AG04449 (cell line): ENCODE measurements around the gene GYS2.

Source experiments
- CTCF ChIA-PET: fragments of 350-600 bp; formaldehyde crosslinking; extraction: SDS; loops from one replicate; lab custom pipeline; 2021; ENCODE audit warnings: antibody characterized with exemption; lab: Yijun Ruan, JAX
- POLR2A ChIA-PET: fragments of 400-600, 350-600 bp; formaldehyde crosslinking; extraction: SDS; loops from one replicate; lab custom pipeline; 2020; ENCODE audit warnings: antibody characterized with exemption, inconsistent platforms; lab: Yijun Ruan, JAX
- DNase-seq: peaks from one replicate; pipeline ENCODE4 v3.0.0-alpha.2; 2010; ENCODE audit warnings: low read depth, low spot score
- H3K4me3 ChIP-seq: 2 replicates; pipeline ENCODE4 v1.5.1; 2011; ENCODE audit warnings: low read depth, mild to moderate bottlenecking, control low read depth, low read length
- TF ChIP-seq, protein P1 (sequence below): IDR thresholded peaks from one replicate; pipeline ENCODE4 v1.5.1; 2011; ENCODE audit warnings: mild to moderate bottlenecking, moderate library complexity, low read length, control low read depth, inconsistent platforms; ENCODE audit not compliant: insufficient read depth; ENCODE audit errors: missing control alignments

Gene GYS2

DNA sequence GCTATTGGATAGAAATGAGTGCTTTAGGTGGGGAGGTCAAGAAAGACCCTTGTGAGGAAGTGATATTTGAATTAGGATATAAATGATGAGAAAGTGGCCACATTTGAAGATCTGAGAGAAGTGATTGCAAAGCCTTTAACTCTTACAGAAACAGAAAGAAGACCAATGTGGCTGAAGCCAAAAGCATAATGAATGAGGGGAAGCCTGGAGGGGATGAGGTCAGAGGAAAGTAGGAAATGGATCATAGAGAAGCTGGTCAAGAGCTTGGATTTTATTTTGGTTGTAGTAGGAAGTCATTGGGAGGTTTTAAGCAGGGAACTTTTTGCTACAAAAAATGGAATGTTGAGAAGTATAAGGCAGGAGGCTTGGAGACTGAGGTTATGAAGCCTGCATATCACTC lies 3.5 kb upstream of the GYS2 start:
- DNase-seq, result no peak
- CTCF ChIA-PET, result interaction anchor here (1.2 to 2.4 kb wide), 3 partner anchors 9 to 72 kb away, joined by 3 to 15 read pairs (median 4); no protein-coding TSS in a partner anchor
- H3K4me3 ChIP-seq, result no peak overlapping the region
- POLR2A ChIA-PET, result no interaction called here
- TF ChIP-seq, protein P1, sequence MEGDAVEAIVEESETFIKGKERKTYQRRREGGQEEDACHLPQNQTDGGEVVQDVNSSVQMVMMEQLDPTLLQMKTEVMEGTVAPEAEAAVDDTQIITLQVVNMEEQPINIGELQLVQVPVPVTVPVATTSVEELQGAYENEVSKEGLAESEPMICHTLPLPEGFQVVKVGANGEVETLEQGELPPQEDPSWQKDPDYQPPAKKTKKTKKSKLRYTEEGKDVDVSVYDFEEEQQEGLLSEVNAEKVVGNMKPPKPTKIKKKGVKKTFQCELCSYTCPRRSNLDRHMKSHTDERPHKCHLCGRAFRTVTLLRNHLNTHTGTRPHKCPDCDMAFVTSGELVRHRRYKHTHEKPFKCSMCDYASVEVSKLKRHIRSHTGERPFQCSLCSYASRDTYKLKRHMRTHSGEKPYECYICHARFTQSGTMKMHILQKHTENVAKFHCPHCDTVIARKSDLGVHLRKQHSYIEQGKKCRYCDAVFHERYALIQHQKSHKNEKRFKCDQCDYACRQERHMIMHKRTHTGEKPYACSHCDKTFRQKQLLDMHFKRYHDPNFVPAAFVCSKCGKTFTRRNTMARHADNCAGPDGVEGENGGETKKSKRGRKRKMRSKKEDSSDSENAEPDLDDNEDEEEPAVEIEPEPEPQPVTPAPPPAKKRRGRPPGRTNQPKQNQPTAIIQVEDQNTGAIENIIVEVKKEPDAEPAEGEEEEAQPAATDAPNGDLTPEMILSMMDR, result no peak

DNA sequence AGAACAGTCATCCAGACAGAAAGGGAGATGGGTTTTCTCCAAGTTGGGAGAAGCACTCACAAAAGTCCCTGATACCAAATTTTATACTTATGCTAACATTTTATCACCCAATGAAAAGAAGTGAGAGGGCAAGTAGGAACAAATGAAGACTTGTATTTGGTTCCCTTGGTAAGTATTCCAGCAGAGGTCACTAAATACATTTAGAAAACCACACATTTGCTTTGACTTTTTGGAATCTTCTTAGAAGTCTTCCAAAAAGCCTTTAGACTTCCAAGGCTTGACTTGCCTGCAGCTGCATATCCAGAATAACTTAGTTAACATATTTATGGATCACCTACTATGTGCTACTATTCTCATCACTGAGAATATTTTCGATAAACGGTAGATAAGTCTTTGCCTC lies 3.1 kb upstream of the GYS2 start:
- TF ChIP-seq, protein P1, result no peak
- no peak overlapping the region for H3K4me3 ChIP-seq
- CTCF ChIA-PET, result interaction anchor here (1.2 to 2.4 kb wide), 2 partner anchors 71 to 73 kb away, joined by 4 to 15 read pairs; no protein-coding TSS in a partner anchor
- no peak for DNase-seq
- POLR2A ChIA-PET, result no interaction called here

DNA sequence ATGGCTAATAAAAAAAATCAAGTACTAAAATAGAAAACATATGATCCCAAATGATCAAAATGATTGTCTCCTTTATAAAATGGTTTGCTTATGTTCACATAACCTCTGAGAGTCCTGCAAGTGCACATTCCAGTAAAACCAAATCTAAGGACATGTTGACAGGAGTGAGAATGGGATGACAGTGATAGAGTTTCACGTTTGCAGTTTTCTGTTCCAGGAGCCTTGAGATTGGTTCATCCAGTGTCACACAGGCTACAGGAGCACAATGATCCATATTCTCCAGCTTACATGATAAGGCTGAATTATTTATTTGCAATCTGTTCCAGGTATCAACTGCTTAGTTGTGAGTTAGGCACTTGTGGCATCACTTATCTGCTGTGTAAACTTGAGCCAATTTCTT lies 1.5 kb upstream of the GYS2 start:
- H3K4me3 ChIP-seq, result no peak overlapping the region
- DNase-seq, result no peak
- TF ChIP-seq, protein P1, result no peak
- ChIA-PET POLR2A (no interaction called here), CTCF (no interaction called here)

DNA sequence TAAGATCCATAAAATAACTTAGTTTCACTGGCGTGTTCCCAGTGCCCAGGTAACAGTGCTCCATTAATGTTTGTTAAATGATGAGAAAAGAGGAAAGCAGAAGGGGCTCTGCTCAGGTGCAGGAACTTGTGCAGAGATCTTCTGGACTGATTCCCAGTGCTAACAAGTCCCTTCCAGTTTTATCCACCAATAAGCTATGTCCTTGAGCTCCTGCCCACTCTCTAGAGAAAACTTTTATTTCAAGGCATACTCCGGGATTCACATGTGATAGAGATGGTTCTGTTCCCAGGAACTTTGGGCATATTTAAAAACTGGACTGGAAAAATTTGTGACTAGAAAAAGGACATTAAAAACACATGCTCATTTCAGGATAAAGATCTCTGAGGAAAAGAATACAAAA lies 1.9 kb downstream of the GYS2 start:
- TF ChIP-seq, protein P1, result no peak
- H3K4me3 ChIP-seq, result no peak overlapping the region
- CTCF ChIA-PET, result no interaction called here
- no peak for DNase-seq
- POLR2A ChIA-PET, result no interaction called here

DNA sequence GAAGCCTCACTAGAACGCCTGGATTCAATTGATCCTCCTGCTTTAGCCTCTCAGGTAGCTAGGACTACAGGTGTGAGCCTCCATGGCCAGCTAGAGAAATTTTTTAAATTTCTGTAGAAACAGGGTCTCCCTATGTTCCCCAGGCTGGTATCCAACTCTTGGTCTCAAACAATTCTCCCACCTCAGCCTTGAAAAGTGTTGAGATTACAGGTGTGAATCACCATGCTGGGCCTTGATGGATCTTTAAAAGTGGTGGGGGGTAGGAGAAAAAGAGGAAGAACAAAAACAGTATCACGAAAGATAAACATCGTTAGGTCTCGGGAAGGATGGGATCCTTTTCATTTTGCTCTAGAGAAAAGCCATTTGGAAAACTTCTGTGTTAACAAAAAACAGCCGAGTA lies 4.5 kb downstream of the GYS2 start:
- ChIA-PET CTCF (interaction anchor here (1.0 to 1.2 kb wide), 2 partner anchors 8 to 81 kb away, joined by 3 read pairs; no protein-coding TSS in a partner anchor), POLR2A (no interaction called here)
- DNase-seq, result no peak
- H3K4me3 ChIP-seq, result no peak overlapping the region
- TF ChIP-seq, protein P1, result no peak

DNA sequence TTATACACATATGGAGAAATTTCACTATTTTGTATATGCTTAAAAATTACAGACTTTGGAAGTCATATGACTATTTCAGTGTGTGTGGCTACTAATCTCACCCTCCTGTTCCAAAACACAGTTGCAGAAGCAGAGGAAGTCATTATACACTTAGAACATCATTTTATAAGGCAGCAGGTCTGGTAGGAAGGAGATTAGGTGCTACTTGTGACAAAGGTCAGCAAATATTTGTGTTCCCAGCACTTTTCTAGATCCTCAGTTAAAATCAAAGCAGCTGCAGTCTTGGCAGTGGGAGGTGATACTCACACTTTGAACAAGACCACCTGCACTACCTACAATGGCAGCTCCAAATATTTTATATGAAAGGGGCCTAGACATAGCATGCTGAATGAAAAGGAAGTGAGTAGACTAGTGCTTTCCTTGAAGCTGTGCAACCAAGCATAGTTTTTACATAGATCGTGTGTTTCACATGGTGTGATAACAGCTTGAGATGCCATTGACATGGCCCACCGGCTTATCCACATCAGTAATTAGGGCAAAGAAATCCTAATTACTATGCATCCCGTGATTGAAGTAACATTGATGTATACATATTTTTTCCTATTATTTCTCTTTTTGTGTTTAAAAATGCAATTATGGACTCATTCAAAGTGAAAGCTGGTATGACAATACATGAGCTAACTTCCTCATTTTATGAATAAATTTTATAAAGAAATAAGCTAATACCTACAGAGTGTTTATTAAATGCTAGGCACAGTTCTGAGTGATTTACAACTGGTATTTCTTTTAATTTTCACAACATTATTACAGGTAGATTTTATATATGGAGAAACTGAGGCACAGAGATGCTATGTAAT lies 5.3 kb downstream of the GYS2 start:
- DNase-seq, result no peak
- TF ChIP-seq, protein P1, result no peak
- ChIA-PET POLR2A (no interaction called here), CTCF (interaction anchor here (1.0 to 1.2 kb wide), 2 partner anchors 9 to 81 kb away, joined by 3 read pairs; no protein-coding TSS in a partner anchor)
- no peak overlapping the region for H3K4me3 ChIP-seq
